Effector memory CD4-positive, alpha-beta T cell (primary cell): Measurements from ENCODE around the gene CELA2B.
A peak's percentile ranks its signal among the peaks of the same experiment; 100 is the strongest.
"Not testable (repeated sequence)": the region's sequence is repeated elsewhere in the genome, so short reads cannot be mapped to it uniquely, and the experiment has no call there.

Experiments used
- DNase-seq, 3 donors: peaks; one replicate each; pipeline ENCODE4 v3.0.0-alpha.2; 2020
- H3K27ac ChIP-seq: 2 replicates; pipeline ENCODE4 v1.7.0; 2013; ENCODE audit warnings: mild to moderate bottlenecking, low read length, moderate library complexity; ENCODE audit not compliant: insufficient read depth, poor library complexity, severe bottlenecking
- H3K27me3 ChIP-seq: replicated peaks from 2 replicates; pipeline ENCODE4 v1.7.0; 2013; ENCODE audit warnings: mild to moderate bottlenecking, low read length; ENCODE audit not compliant: insufficient read depth, control insufficient read depth, poor library complexity, severe bottlenecking
- H3K36me3 ChIP-seq: 2 replicates; pipeline ENCODE4 v1.7.0; 2013; ENCODE audit warnings: mild to moderate bottlenecking, low read length, moderate library complexity; ENCODE audit not compliant: control insufficient read depth, insufficient read depth
- H3K4me1 ChIP-seq: 2 replicates; pipeline ENCODE4 v1.7.0; 2013; ENCODE audit warnings: low read length, mild to moderate bottlenecking; ENCODE audit not compliant: control insufficient read depth, insufficient read depth, poor library complexity, severe bottlenecking
- H3K4me3 ChIP-seq: 2 replicates; pipeline ENCODE4 v1.7.0; 2013; ENCODE audit warnings: low read length, low read depth, mild to moderate bottlenecking; ENCODE audit not compliant: insufficient read depth, poor library complexity, severe bottlenecking
- H3K9me3 ChIP-seq: 2 replicates; pipeline ENCODE4 v1.7.0; 2013; ENCODE audit warnings: mild to moderate bottlenecking, low read length, moderate library complexity; ENCODE audit not compliant: control insufficient read depth
- total RNA-seq, 3 donors: gene quantifications; one replicate each; lab custom pipeline; 2026; lab: John Stamatoyannopoulos, UW

The CELA2B gene
- total RNA-seq: 0 to 0.97 (median 0.09) reads per million in 3 donors

DNA sequence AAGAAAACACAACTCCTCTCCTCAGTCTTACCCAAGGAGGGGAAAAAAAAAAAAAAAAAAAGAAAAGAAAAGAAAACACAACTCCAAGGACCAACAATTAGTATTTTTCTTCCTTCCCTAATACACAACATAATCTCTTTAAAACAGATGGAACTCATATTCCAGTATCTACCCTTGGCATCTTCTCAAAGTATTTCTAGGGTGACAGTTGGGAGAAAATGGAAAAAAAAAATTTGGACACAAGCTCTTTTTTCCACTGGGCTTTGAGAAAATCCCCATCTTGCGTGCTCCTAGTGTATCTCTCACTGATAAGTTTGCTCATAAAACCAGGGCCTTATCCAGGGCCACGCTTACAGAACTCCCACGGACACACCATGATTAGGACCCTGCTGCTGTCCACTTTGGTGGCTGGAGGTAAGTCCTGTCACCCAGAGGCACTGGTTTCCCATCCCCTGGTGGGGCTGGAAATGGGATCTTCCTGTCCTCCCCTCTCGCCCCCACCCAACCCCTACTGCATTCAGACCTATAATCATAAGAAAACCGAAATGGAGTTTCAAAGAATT lies at the start of gene CELA2B:
TSS of gene CELA2B (plus strand) at position 353 of the 563 bp plus-strand sequence. CDS start at position 375, 22 bp downstream.
- H3K4me3 ChIP-seq: no peak within 1 kb of the TSS
- H3K27me3 ChIP-seq: no peaks in the 10 kb centered on the region
- no peaks in the 10 kb centered on the region for H3K36me3 ChIP-seq
- no peaks in the 10 kb centered on the region for H3K9me3 ChIP-seq
- DNase-seq: no peak
- H3K27ac ChIP-seq: no peak within 1 kb of the TSS
- no peaks in the 10 kb centered on the region for H3K4me1 ChIP-seq

DNA sequence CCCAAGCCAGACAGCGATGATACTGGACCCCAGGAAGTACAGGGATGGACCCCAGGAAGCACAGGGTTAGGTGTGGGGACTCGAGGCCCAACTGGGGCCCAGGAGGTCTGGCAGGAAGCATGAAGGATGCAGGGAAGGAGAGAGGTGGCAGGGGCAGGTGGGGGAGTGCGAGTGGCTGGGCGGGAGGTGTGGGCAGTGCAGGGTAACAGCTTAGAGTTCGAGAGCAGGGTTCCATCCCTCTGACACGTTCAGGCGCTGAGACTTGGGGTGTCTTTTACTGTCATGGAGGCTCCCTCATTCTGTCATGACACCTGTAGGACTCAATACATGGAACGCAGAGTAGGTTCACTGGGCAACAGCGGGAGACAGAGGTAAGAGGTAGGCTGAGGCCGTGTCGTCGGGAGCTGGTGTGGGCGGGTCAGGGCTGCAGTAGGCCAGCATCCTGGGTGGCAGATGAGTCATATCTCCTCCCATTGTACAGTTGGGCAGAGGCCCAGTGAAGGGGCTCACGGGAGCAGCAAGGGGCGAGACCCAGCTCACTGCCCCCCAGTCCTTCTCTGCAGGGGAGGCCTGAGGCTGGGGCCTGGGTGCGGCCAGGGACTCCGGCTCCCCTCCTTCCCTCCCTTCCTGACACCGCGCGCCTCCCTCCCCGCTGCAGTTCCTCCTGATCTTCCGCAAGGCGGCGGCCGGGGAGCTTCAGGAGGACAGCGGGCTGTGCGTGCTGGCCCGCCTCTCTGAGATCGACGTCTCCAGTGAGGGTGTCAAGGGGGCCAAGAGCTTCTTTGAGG lies 49.2 kb upstream of the CELA2B start:
- DNase-seq: no peak
- Histone ChIP-seq H3K27me3 (no peaks in the 10 kb centered on the region), H3K4me1 (no peaks in the 10 kb centered on the region), H3K36me3 (peaks cover 44% of the 10 kb centered on the region), H3K9me3 (no peaks in the 10 kb centered on the region), H3K4me3 (no peak overlapping the region), H3K27ac (no peak overlapping the region)

DNA sequence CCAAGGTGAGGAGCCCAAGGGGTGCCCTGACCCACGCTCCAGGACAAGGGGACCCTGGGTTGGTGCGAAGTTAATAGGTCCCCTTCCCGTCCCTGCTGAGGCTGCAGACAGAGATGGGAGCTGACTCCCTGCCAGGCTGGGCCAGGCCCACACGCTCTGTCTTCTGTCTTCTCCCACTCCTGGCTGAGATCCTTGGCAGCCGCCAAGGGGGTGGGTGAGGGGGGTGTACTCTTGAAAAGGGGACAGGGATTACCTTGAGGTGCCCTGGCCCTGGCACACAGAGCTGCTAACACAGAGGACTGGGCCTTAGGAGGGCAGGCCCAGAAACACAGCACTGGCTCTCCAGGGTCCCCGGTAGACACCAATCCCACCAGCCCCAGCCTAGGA lies 48.6 kb upstream of the CELA2B start:
- peaks cover 44% of the 10 kb centered on the region for H3K36me3 ChIP-seq
- no peaks in the 10 kb centered on the region for H3K9me3 ChIP-seq
- H3K27ac ChIP-seq: no peak overlapping the region
- no peaks in the 10 kb centered on the region for H3K4me1 ChIP-seq
- H3K4me3 ChIP-seq: no peak overlapping the region
- DNase-seq: no peak
- no peaks in the 10 kb centered on the region for H3K27me3 ChIP-seq

DNA sequence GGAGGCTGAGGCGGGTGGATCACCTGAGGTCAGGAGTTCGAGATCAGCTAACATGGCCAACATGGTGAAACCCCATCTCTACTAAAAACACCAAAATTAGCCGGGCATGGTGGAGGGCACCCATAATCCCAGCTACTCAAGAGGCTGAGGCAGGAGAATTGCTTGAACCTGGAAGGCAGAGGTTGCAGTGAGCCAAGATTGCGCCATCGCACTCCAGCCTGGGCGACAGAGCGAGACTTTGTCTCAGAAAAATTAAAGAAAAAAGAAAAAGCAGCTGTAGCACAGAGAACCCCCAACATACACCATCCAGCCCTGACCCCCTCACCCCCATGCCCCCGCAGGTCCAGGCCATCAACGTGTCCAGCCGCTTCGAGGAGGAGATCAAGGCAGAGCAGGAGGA lies 47.7 kb upstream of the CELA2B start:
- H3K9me3 ChIP-seq, H3K4me3 ChIP-seq, H3K4me1 ChIP-seq, DNase-seq, H3K27ac ChIP-seq, H3K27me3 ChIP-seq: not testable (repeated sequence)
- H3K36me3 ChIP-seq: peaks cover 44% of the 10 kb centered on the region

DNA sequence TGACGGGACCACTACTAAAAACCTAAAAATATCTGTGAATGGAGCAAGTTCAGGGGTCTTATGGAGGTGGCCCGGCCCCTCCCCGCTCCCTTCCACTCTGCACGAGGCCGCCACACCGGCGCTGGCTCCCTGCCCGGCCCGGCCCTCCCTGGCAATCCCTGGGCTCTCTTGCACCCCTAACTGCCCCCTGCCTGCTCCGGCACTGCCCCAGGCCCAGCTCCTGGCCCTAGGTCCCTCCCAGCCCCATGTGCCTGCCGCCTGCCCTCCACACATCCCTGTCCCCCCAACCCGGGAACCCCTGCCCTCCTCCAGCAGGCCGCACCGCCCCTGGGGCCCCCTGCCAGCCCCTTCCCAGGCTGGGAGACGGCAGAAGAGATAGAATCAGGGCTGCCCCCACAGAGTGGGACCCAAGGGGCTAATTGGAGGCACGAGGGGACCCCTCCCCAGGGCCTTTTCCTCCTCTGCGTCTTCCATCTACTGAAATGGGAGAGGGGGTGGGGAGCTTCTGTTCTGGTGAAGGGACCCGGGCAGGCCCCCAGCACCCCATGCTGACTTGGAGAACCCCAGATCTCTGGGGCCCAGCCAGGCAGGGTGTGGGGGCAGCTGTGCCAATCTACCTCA lies 47.0 kb upstream of the CELA2B start:
- H3K9me3 ChIP-seq: no peaks in the 10 kb centered on the region
- H3K4me1 ChIP-seq: no peaks in the 10 kb centered on the region
- H3K36me3 ChIP-seq: peaks cover 44% of the 10 kb centered on the region
- no peak overlapping the region for H3K27ac ChIP-seq
- no peak overlapping the region for H3K4me3 ChIP-seq
- H3K27me3 ChIP-seq: no peaks in the 10 kb centered on the region
- DNase-seq: no peak

DNA sequence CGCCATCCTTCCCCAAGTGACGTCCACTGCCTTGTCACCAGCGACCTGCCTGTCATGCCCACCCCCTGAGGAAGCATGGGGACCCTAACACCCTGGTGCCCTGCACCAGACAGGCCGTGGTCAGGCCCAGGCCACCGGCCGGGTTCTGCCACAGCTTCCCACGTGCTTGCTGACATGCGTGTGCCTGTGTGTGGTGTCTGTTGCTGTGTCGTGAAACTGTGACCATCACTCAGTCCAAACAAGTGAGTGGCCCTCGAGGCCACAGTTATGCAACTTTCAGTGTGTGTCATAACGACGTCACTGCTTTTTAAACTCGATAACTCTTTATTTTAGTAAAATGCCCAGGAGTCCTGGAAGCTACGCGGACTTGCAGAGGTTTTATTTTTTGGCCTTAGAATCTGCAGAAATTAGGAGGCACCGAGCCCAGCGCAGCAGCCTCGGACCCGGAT lies 46.2 kb upstream of the CELA2B start:
- no peak for DNase-seq

DNA sequence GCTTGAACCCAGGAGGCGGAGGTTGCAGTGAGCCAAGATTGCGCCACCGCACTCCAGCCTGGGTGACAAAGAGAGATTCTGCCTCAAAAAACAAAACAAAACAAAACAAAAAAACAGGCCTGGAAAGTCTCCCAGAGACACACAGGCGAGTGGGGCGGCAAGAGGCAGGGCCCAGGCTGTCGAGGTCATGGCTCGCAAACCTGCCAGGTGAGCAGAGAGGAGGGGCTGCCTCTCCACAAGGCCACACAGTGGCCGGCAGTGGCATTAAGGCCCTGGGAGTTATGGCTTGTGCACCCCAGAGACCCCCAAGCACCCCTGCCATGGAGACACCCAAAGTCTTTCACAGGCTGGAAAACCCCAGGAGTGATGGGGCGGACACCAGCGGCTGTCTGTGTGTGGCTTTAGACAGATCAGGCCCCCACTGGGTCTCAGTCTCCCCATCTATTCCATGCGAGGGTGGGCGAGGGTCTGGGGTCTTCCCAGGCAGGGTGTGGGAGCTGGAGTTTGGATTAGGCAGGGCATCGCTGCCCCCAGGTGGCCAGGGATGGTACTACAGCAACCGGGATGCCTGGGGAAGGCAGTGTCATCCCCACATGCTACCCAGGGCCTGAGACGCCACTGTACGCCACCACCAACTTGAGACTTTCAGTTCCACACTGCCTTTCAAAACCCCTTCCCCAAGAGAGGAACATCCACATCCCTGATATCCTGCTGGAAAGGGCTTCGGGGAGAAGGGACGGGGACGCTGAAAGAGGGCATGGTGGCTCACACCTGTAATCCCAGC lies 44.9 kb upstream of the CELA2B start:
- peak; percentile 49 to 55 (median 54) for DNase-seq
- Histone ChIP-seq H3K27ac (peak overlapping the region; percentile 46), H3K9me3 (no peaks in the 10 kb centered on the region), H3K36me3 (peaks cover 30% of the 10 kb centered on the region), H3K4me3 (no peak overlapping the region), H3K27me3 (no peaks in the 10 kb centered on the region), H3K4me1 (no peaks in the 10 kb centered on the region)

More for the DNA sequence above, 46.2 kb upstream of the CELA2B start:
- no peaks in the 10 kb centered on the region for H3K27me3 ChIP-seq
- H3K27ac ChIP-seq: no peak overlapping the region
- no peak overlapping the region for H3K4me3 ChIP-seq
- no peaks in the 10 kb centered on the region for H3K4me1 ChIP-seq
- no peaks in the 10 kb centered on the region for H3K9me3 ChIP-seq
- peaks cover 37% of the 10 kb centered on the region for H3K36me3 ChIP-seq

DNA sequence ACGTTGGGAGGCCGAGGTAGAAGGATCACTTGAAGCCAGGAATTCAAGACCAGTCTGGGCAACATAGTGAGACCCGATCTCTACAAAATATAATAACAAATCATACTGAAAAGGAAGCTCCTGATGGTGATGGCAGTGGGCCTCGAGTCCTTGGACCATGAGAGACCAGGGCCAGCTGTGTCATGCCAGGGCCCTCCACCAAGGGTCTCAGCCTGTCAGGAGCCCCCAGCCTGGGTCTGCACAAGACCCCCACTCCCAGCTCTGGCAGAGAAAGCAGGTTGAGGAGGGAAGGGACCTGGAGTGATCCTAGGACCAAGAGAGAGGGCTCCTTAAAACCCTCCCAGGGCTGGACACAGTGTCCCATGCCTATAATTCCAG lies 44.3 kb upstream of the CELA2B start:
- Histone ChIP-seq H3K9me3 (no peaks in the 10 kb centered on the region), H3K36me3 (peaks cover 25% of the 10 kb centered on the region), H3K27ac (no peak overlapping the region), H3K27me3 (no peaks in the 10 kb centered on the region), H3K4me3 (no peak overlapping the region), H3K4me1 (no peaks in the 10 kb centered on the region)
- no peak for DNase-seq

DNA sequence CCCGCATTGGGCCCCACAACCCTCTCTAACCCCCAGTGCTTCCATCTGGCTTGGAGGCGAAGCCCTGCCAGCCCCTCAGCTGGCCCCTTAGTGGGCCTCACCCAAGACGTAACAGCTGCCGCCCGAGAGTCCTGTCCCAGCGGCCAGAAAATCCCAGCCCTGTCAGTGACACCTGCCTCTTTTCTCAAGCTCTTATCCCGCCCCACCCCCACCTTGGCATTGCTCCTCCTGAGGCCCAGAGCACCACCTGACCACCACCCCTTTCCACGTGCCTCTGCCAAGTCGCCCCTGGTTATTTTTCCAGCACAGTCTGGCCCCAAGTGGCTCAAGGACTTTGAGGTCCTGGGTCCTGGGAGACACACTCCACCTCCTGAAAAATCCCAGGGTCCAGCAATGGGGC lies 43.6 kb upstream of the CELA2B start:
- Histone ChIP-seq H3K4me3 (no peak overlapping the region), H3K36me3 (peaks cover 24% of the 10 kb centered on the region), H3K27ac (no peak overlapping the region), H3K9me3 (no peaks in the 10 kb centered on the region), H3K27me3 (no peaks in the 10 kb centered on the region), H3K4me1 (no peaks in the 10 kb centered on the region)
- no peak for DNase-seq
